ENCODE measurements around the gene SSTR5. TPM values are rescaled to one million over a fixed set of nuclear protein-coding genes. Genes with fewer than 3 reads are reported as not detected.
"Not testable (repeated sequence)": the region's sequence is repeated elsewhere in the genome, so short reads cannot be mapped to it uniquely, and the experiment has no call there.

SSTR5 gene
- total RNA-seq, 4 donors from 2014 or later: not detected

GRCh38 chr16:1084971-1085370, 12.4 kb downstream of the SSTR5 start:
- Histone ChIP-seq H3K36me3 (no peaks in the 10 kb centered on the region), H3K4me3 (no peak overlapping the region), H3K27ac (no peak overlapping the region), H3K4me1 (peaks cover 0 to 7% of the 10 kb centered on the region in 2 donors), H3K9me3 (peaks cover 0 to 21% of the 10 kb centered on the region in 2 donors), H3K27me3 (peaks cover 0 to 39% of the 10 kb centered on the region in 2 donors)
- DNase-seq: no peak
- no peak for TF ChIP-seq CTCF (IDR thresholded peaks at IDR 0.05)
- TF ChIP-seq POLR2A (IDR thresholded peaks at IDR 0.05): no peak
- intact Hi-C loops (cut with DNase I; ENCODE audit: low total_unique reads): no loop called here

- Histone ChIP-seq H3K4me1 (peaks cover 0 to 11% of the 10 kb centered on the region in 2 donors), H3K27me3 (peaks cover 0 to 35% of the 10 kb centered on the region in 2 donors), H3K9me3 (peaks cover 0 to 21% of the 10 kb centered on the region in 2 donors)
- intact Hi-C loops (cut with DNase I; ENCODE audit: low total_unique reads); H3K36me3 ChIP-seq; H3K27ac ChIP-seq; H3K4me3 ChIP-seq; DNase-seq: not testable (repeated sequence)
These were observed 13.9 kb downstream of the SSTR5 start for GRCh38 chr16:1086443-1086842.

- peaks cover 0 to 29% of the 10 kb centered on the region in 2 donors for H3K27me3 ChIP-seq
- no peak overlapping the region for H3K27ac ChIP-seq
- peaks cover 0 to 11% of the 10 kb centered on the region in 2 donors for H3K4me1 ChIP-seq
- H3K4me3 ChIP-seq: no peak overlapping the region
- TF ChIP-seq POLR2A (IDR thresholded peaks at IDR 0.05) (no peak), CTCF (IDR thresholded peaks at IDR 0.05) (no peak)
- intact Hi-C loops (cut with DNase I; ENCODE audit: low total_unique reads): no loop called here
- H3K9me3 ChIP-seq: peaks cover 0 to 21% of the 10 kb centered on the region in 2 donors
- no peaks in the 10 kb centered on the region for H3K36me3 ChIP-seq
- no peak for DNase-seq
These were observed 16.0 kb downstream of the SSTR5 start for GRCh38 chr16:1088295-1089170.

- no peak overlapping the region for H3K27ac ChIP-seq
These were observed 16.9 kb downstream of the SSTR5 start for GRCh38 chr16:1089439-1089821.

More at GRCh38 chr16:1089439-1089821, 16.9 kb downstream of the SSTR5 start:
- no peak overlapping the region for H3K4me3 ChIP-seq
- H3K9me3 ChIP-seq: peaks cover 0 to 14% of the 10 kb centered on the region in 2 donors
- no peaks in the 10 kb centered on the region for H3K36me3 ChIP-seq
- intact Hi-C loops (cut with DNase I; ENCODE audit: low total_unique reads): no loop called here
- TF ChIP-seq CTCF (IDR thresholded peaks at IDR 0.05): no peak
- no peak for TF ChIP-seq POLR2A (IDR thresholded peaks at IDR 0.05)
- peaks cover 0 to 11% of the 10 kb centered on the region in 2 donors for H3K4me1 ChIP-seq
- H3K27me3 ChIP-seq: peaks cover 0 to 29% of the 10 kb centered on the region in 2 donors
- DNase-seq: no peak

Data from uterus (tissue), 4 donors.